Breast epithelium (tissue), 3 donors: ENCODE measurements around the gene DRD3.

Experiments
- POLR2A ChIP-seq: fragments of 450-650 bp; IDR thresholded peaks from one replicate; pipeline ENCODE4 v1.6.1; 2016; ENCODE audit warnings: antibody characterized with exemption, mild to moderate bottlenecking, moderate library complexity
- POLR2AphosphoS5 ChIP-seq, 3 donors: sonication (generic); formaldehyde crosslinking; IDR thresholded peaks; one replicate each; pipeline ENCODE4 v1.6.1; 2017; ENCODE audit warnings: antibody characterized with exemption in 3 of 3
- TF ChIP-seq, protein P1 (sequence below), 3 donors: fragments of 450-650 bp; IDR thresholded peaks; one replicate each; pipeline ENCODE4 v1.5.1; 2016 to 2017; ENCODE audit warnings: antibody characterized with exemption in 3 of 3, mild to moderate bottlenecking in 3 of 3, moderate library complexity in 3 of 3

DNA sequence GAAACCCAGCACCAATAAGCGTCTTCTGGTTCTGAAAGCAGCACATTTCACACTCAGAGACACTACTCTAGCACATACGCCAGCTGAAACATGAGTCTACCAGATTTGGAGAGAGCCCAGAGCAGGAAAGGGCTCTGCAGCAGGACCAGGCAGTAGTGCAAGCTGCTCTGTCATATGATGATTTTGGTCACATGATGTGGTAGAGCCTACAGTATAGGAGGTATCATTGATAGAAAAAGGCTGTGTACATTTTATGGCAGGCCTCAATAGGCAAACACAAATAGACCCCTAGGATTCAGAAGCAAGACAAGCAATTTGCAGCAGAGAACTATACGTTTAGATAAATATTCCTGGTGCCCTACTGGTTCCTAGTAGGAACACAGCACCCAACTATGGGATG is 64.1 kb downstream of the DRD3 start:
- TF ChIP-seq, protein P1, sequence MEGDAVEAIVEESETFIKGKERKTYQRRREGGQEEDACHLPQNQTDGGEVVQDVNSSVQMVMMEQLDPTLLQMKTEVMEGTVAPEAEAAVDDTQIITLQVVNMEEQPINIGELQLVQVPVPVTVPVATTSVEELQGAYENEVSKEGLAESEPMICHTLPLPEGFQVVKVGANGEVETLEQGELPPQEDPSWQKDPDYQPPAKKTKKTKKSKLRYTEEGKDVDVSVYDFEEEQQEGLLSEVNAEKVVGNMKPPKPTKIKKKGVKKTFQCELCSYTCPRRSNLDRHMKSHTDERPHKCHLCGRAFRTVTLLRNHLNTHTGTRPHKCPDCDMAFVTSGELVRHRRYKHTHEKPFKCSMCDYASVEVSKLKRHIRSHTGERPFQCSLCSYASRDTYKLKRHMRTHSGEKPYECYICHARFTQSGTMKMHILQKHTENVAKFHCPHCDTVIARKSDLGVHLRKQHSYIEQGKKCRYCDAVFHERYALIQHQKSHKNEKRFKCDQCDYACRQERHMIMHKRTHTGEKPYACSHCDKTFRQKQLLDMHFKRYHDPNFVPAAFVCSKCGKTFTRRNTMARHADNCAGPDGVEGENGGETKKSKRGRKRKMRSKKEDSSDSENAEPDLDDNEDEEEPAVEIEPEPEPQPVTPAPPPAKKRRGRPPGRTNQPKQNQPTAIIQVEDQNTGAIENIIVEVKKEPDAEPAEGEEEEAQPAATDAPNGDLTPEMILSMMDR (IDR thresholded peaks at IDR 0.05), result no peak
- TF ChIP-seq POLR2A, result no peak
- TF ChIP-seq POLR2AphosphoS5 (IDR thresholded peaks at IDR 0.05), result no peak
